Epithelial cell of esophagus (primary cell): ENCODE data around the gene UNKL.

Source experiments
- DNase-seq: peaks from one replicate; pipeline ENCODE4 v3.0.0; 2010; ENCODE audit warnings: low read depth
- H3K4me3 ChIP-seq: 2 replicates; pipeline ENCODE4 v1.5.1; 2011; ENCODE audit warnings: mild to moderate bottlenecking, low read length, control low read depth
- CTCF ChIP-seq: IDR thresholded peaks from 2 replicates; pipeline ENCODE4 v1.5.1; 2011; ENCODE audit warnings: low read depth, mild to moderate bottlenecking, low read length, control low read depth, inconsistent platforms; ENCODE audit not compliant: insufficient read depth; ENCODE audit errors: missing control alignments

UNKL gene

GRCh38 chr16:1392826-1393225, 21.7 kb downstream of the UNKL start:
- DNase-seq, result no peak
- no peak overlapping the region for H3K4me3 ChIP-seq
- no peak for TF ChIP-seq CTCF

- no peak for TF ChIP-seq CTCF
- H3K4me3 ChIP-seq, result no peak overlapping the region
- no peak for DNase-seq
Measured at GRCh38 chr16:1390239-1390779, 24.2 kb downstream of the UNKL start.

GRCh38 chr16:1389762-1390161, 24.7 kb downstream of the UNKL start:
- H3K4me3 ChIP-seq, result no peak overlapping the region
- no peak for DNase-seq
- no peak for TF ChIP-seq CTCF

- DNase-seq, result no peak
- H3K4me3 ChIP-seq, result no peak overlapping the region
- TF ChIP-seq CTCF, result no peak
Measured at GRCh38 chr16:1387331-1387730, 27.2 kb downstream of the UNKL start.

GRCh38 chr16:1385232-1385631, 29.3 kb downstream of the UNKL start:
- H3K4me3 ChIP-seq, result no peak overlapping the region
- no peak for TF ChIP-seq CTCF
- DNase-seq, result no peak

- no peak for TF ChIP-seq CTCF
- H3K4me3 ChIP-seq, result no peak overlapping the region
- DNase-seq, result no peak
Measured at GRCh38 chr16:1383556-1383955, 30.9 kb downstream of the UNKL start.

- no peak for DNase-seq
- no peak overlapping the region for H3K4me3 ChIP-seq
- no peak for TF ChIP-seq CTCF
Measured at GRCh38 chr16:1381612-1382406, 32.7 kb downstream of the UNKL start.
